ENCODE measurements around the gene HECW1.

- TF ChIP-seq CTCF (conservative IDR thresholded peaks at IDR 0.05 in 1 of 2, IDR thresholded peaks at IDR 0.05 in 1 of 2; ENCODE audit: extremely low read depth in 1 of 2, insufficient read depth in 1 of 2, low read depth in 1 of 2, low read length in 2 of 2) (no peak), EZH2 (IDR thresholded peaks at IDR 0.05; ENCODE audit: borderline replicate concordance, low read length) (no peak)
Measured at GRCh38 chr7:43278088-43278644, 165.7 kb downstream of the HECW1 start.

All from mammary epithelial cell (primary cell).